ENCODE results near the gene ZNF423. TPM values are rescaled to one million over a fixed set of nuclear protein-coding genes. Genes with fewer than 3 reads are reported as not detected.

The ZNF423 gene
- total RNA-seq, 2 donors from 2014 or later: 4.7 to 7.3 TPM

DNA sequence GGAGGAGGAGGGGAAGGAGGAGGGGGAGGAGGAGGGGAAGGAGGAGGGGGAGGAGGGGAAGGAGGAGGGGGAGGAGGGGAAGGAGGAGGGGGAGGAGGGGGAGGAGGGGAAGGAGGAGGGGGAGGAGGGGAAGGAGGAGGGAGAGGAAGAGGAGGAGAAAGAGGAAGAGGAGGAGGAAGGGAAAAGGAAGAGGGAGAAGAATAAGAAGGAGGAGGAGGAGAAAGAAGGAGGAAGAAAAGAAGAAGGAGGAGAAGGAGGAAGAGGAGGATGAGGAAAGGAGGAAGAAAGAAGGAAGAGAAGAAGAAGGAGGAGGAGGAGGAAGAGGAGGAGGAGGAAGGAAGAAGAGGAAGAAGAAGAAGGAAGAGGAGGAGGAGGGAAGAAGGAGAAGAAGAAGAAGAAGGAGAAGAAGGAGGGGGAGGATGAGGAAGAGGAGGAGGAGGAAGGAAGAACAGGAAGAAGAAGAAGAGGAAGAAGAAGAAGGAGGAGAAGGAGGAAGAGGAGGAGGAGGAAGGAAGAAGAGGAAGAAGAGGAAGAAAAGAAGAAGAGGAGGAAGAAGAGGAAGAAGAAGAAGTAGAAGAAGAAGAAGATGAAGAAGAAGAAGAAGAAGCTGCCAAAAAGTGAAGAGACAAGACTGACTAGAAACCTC, 378.5 kb downstream of the ZNF423 start:
- Histone ChIP-seq H3K9me3 (no peaks in the 10 kb centered on the region), H3K4me1 (no peaks in the 10 kb centered on the region), H3K27ac (no peak overlapping the region), H3K36me3 (no peaks in the 10 kb centered on the region), H3K9ac (ENCODE audit: low read depth in 2 of 2, low read length in 2 of 2) (no peak overlapping the region), H3K27me3 (no peaks in the 10 kb centered on the region), H3K4me3 (no peak overlapping the region)
- intact Hi-C loops (cut with DNase I): no loop called here
- TF ChIP-seq, protein P1, sequence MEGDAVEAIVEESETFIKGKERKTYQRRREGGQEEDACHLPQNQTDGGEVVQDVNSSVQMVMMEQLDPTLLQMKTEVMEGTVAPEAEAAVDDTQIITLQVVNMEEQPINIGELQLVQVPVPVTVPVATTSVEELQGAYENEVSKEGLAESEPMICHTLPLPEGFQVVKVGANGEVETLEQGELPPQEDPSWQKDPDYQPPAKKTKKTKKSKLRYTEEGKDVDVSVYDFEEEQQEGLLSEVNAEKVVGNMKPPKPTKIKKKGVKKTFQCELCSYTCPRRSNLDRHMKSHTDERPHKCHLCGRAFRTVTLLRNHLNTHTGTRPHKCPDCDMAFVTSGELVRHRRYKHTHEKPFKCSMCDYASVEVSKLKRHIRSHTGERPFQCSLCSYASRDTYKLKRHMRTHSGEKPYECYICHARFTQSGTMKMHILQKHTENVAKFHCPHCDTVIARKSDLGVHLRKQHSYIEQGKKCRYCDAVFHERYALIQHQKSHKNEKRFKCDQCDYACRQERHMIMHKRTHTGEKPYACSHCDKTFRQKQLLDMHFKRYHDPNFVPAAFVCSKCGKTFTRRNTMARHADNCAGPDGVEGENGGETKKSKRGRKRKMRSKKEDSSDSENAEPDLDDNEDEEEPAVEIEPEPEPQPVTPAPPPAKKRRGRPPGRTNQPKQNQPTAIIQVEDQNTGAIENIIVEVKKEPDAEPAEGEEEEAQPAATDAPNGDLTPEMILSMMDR (IDR thresholded peaks at IDR 0.05): no peak
- no peak for DNase-seq

DNA sequence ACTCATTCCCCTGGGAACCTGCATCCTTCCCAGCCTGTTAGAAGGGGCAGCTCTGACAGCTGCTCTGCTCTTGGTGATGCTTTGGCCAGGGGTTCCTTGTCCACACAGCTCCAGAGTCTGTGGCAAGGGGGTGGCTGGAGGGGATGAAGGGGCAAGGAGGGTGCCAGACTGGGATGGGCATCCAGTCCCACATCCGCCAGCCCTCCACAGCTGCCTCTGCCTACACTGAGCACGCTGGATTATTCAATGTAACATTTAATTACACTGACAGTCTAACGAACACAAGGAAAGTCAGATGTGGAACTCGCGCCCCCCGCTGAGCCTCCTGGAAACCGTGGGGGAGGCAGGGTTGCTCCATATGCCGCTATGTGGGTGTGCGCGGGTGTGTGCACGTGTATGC, 381.2 kb downstream of the ZNF423 start:
- Histone ChIP-seq H3K9me3 (no peaks in the 10 kb centered on the region), H3K27ac (no peak overlapping the region), H3K27me3 (no peaks in the 10 kb centered on the region), H3K9ac (ENCODE audit: low read depth in 2 of 2, low read length in 2 of 2) (no peak overlapping the region), H3K4me3 (no peak overlapping the region), H3K36me3 (no peaks in the 10 kb centered on the region), H3K4me1 (no peaks in the 10 kb centered on the region)
- intact Hi-C loops (cut with DNase I): no loop called here
- TF ChIP-seq, protein P1 (IDR thresholded peaks at IDR 0.05): no peak
- no peak for DNase-seq

DNA sequence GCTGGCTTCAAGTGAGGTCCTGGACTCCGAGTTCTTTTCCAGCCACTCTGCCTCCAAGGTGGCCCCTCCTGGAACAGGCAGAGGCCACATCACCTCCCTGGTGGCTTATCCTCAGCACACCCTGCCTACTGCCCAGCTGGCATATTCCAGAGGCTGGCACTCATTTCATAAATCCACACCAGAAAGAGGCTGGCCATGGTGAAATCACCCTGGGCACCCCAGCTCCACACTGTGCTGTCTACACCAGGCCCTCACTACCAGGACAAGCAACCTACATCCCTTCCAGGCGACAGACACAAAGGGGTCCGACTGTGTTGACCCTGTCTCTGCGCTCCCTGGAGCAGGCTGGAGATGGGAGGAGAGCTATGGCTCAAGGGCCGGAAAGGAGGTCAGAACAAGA, 382.1 kb downstream of the ZNF423 start:
- Histone ChIP-seq H3K27ac (no peak overlapping the region), H3K36me3 (no peaks in the 10 kb centered on the region), H3K4me1 (no peaks in the 10 kb centered on the region), H3K4me3 (no peak overlapping the region), H3K9ac (ENCODE audit: low read depth in 2 of 2, low read length in 2 of 2) (no peak overlapping the region), H3K27me3 (no peaks in the 10 kb centered on the region), H3K9me3 (no peaks in the 10 kb centered on the region)
- DNase-seq: no peak
- intact Hi-C loops (cut with DNase I): no loop called here
- TF ChIP-seq, protein P1 (IDR thresholded peaks at IDR 0.05): no peak

DNA sequence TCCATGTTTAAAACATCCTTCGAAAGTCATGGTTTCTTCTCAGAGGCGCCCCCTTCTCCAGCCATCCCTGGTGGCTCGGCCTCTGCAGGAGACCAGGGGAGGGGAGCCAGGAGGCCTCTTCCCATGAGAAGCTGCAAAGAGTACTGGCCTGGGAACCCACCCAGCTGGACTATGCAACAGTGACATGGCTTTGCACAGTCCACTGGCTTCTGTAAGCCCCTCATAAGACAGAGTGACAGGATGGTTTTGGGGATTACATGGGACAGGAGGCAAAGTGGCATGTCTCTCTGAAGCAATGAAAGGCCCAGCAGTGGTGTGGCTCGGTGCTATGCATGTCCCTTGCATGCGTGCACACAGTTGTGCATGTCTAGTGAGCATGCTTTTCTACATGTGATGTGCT, 382.8 kb downstream of the ZNF423 start:
- no peak overlapping the region for H3K4me3 ChIP-seq
- no peak overlapping the region for H3K27ac ChIP-seq
- H3K9me3 ChIP-seq: no peaks in the 10 kb centered on the region
- intact Hi-C loops (cut with DNase I): no loop called here
- no peaks in the 10 kb centered on the region for H3K36me3 ChIP-seq
- no peak overlapping the region for H3K9ac ChIP-seq (ENCODE audit: low read depth in 2 of 2, low read length in 2 of 2)
- no peaks in the 10 kb centered on the region for H3K27me3 ChIP-seq
- TF ChIP-seq, protein P1 (IDR thresholded peaks at IDR 0.05): no peak
- H3K4me1 ChIP-seq: no peaks in the 10 kb centered on the region
- DNase-seq: no peak

DNA sequence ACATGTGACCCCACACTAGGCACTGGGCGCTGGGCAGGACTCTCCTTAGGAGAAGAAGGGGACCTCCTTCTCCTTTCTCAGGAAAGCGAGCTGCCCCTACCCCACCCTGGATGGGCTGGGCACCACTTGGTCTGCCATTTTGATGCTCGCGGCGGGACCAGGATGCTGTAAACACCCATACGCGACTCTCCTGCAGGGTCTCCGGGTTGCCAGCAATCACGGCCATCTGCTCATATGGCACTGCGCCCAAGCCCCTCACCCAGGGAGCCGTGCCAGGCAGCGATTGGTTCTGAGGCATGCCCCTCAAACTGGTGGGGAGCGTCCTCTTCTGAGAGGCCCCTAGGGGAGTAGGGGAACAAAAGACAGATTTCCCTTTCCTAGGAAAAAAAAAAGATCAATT, 383.3 kb downstream of the ZNF423 start:
- no peak for DNase-seq
- Histone ChIP-seq H3K36me3 (no peaks in the 10 kb centered on the region), H3K27ac (no peak overlapping the region), H3K4me3 (no peak overlapping the region), H3K27me3 (no peaks in the 10 kb centered on the region), H3K9ac (ENCODE audit: low read depth in 2 of 2, low read length in 2 of 2) (no peak overlapping the region), H3K9me3 (no peaks in the 10 kb centered on the region), H3K4me1 (no peaks in the 10 kb centered on the region)
- TF ChIP-seq, protein P1 (IDR thresholded peaks at IDR 0.05): no peak
- intact Hi-C loops (cut with DNase I): no loop called here
